GM18519 (cell line): ENCODE data around the gene RAB3B.

Source experiments
- ATAC-seq: cut with Tn5 transposase; IDR thresholded peaks from one replicate; pipeline ENCODE4 v1.9.1; 2021; ENCODE audit warnings: mild to moderate bottlenecking, moderate library complexity; ENCODE audit not compliant: unreplicated experiment, low FRiP score

The RAB3B gene

GRCh38 chr1:51958824-51959223 is 31.7 kb downstream of the RAB3B start:
- no peak for ATAC-seq

DNA sequence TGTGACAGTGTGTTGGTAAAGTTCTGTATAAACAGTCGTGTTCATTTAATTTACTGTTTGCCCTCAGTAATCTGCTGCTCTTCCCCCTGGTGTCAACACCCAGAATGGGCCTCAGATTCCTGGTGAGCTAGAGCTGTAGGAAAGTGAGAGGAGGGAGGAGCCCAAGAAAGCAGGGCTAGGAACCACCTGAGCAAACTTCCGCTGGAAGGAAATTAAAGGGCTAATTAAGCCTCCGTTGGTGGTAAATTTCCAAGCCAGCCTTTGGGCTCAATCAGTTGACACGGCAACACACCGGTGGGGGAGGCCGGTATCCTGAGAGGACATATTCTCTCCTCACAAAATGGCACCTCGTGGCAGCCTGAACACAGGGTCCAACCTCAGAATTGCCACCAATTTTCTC is 32.9 kb downstream of the RAB3B start:
- ATAC-seq: no peak

- no peak for ATAC-seq
Measured at GRCh38 chr1:51956528-51957509, 33.7 kb downstream of the RAB3B start.

DNA sequence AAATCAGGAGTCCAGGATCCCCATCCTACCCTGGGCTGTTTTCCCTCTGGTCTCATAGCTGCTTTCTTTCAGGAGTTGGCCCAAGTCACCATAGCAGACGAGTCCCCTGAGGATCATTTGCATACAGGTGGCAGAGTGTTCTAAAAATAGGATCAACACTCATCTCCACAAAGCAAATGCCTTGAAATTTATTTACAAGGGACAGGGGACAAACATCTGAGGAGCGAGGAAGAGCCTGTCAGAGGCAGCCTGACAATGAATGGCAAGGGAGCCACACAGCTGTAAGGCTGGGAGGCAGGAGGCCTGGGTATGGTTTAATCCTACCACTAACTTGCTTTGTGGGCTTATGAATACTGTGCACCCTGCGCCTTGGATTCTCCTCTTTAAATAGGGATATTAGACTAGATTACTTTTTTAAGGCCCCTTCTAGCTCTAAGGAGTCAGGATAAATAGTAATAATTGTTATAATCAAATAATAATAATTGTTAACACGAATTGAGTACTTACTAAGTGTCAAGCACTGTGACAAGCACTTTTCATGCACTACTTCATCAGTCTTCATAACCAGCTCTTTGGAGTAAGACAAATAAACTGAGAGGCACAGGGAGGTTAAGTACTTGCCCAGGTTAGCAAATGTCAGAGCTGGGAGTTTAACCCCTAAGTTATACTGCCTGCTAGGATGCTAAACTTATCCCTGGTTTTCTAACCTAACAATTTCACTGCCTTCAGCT is 34.5 kb downstream of the RAB3B start:
- no peak for ATAC-seq

DNA sequence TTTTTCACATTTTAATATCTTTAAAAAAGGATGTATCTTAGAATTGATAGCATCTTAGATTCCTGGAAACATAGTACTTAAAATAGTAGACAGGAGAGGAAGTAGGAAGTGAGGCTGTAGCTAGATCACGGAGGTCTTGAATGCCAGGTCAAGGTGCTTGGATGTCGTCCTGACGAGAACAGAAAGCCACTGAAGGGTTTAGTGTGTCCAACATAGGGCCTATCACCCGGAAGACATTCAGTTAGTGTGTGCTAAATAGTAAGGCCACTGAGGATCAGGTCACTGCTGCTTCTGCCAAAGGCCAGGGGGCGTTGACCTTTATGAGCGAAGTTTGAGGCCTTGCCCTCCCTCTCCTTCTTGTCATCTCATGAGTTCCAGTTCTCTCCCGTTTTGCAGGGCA is 35.7 kb downstream of the RAB3B start:
- no peak for ATAC-seq

- ATAC-seq: no peak
Measured at GRCh38 chr1:51953079-51953478, 37.4 kb downstream of the RAB3B start.

- no peak for ATAC-seq
Measured at GRCh38 chr1:51952638-51953037, 37.9 kb downstream of the RAB3B start.

DNA sequence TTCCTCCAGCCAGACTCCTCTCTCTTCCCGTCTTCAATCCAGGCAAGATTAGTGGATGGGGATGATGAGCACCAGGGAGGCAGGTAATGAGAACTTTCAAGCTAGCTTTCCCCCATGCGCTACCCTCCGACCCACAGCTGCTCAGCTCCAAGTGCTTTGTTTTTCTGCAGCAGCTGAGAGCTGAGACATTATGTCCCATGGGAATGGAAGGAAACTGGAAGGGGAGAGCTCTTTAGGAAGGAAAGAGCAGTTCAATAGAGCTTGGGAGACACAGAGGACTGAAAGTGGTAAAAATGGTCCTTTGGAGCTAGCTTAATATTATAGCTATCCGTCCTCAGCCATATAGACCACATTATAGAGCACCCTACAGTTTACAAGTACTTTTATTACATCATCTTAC is 39.8 kb downstream of the RAB3B start:
- no peak for ATAC-seq

DNA sequence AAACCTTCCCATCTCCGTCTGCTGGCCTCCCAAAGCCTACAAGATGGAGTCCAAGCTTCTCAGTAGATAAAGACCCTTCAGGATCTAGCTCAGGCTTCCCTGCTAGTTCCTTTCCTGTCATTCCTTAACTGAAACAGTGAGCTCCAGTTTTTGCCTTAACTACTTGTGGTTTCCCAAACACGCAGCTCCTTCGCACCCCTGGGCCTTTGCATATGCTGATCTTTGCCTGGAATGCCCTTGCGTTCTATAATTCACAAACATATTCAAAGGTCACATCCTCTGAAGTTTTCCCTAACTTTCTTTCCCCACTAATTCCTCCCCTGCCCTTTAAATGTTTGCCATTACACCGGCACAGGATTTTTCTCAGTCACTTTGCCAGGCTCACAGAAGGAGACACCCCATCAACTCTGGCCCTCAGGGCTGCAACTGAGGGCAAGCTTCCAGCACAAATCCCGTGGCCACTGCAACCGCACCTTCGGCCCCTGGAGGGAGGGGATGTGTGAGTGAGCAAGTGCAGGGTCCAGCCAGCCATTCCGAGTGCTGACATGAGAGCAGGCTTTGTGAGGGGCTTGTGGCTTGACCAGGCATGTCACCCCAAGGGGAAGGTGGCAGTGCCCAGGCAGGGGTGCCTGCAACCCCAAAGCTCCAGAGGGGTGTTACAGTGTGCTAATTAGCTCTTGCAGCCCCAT is 41.3 kb downstream of the RAB3B start:
- no peak for ATAC-seq

- ATAC-seq: no peak
Measured at GRCh38 chr1:51948491-51948915, 42.0 kb downstream of the RAB3B start.

GRCh38 chr1:51946300-51946699 is 44.2 kb downstream of the RAB3B start:
- ATAC-seq: no peak

- ATAC-seq: no peak
Measured at GRCh38 chr1:51945591-51945990, 44.9 kb downstream of the RAB3B start.

- ATAC-seq: no peak
Measured at GRCh38 chr1:51942281-51942680, 48.2 kb downstream of the RAB3B start.

- no peak for ATAC-seq
Measured at GRCh38 chr1:51941528-51941927, 49.0 kb downstream of the RAB3B start.

DNA sequence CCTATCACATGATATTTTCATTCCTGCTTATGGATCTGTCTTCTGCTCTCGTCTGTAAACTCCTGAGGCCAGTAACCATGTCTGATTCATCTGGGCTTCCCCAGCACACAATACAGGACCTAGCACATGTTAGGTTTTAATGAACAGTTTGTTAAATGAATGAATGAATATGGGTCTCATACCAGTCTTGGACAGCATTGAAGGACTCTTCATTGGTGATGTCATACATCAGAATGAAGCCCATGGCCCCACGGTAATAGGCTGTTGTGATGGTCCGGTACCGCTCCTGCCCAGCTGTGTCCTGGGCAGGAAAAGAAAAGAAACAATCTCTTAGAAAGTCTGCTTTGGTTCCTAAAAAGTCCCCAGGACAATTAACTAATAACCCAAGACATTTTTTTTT is 53.4 kb downstream of the RAB3B start:
- no peak for ATAC-seq

GRCh38 chr1:51936531-51936930 is 54.0 kb downstream of the RAB3B start:
- ATAC-seq: no peak

- ATAC-seq: no peak
Measured at GRCh38 chr1:51933344-51933743, 57.2 kb downstream of the RAB3B start.

DNA sequence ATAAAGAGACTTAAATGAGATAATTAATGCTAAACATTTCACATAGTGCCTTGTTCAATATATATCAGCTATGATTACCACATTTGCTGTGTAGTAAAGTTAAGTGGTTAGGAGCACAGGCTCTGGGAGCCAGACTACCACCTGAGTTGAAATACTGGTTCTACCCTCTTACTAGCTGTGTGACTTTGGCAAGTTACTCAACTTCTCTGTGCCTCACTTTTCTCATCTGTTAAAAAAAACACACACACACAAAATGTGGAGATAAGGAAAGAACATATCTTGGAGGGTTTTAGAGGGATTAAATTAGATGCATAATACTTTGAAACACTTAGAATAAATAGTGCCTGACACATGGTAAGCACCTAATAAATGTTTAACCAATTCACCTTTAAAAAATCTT is 60.2 kb downstream of the RAB3B start:
- ATAC-seq: no peak

DNA sequence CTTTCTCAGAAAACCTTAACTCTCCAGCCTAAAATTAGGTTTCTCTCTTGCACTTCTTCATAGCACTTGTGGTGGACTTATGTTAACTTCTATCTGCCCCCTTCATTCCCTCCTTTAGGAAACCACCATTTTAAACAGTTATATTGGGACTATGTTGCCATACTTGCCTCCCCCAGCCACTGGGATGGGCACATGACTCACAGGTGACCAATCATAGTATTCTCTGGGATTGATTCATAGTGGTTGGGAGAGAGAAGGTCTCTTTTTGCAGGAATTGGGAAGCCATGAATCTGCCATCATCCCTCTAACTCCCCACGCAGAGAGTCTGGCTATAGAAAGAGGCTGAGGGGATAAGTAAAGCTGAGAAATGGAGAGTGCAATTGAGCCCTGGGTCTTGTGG is 61.6 kb downstream of the RAB3B start:
- no peak for ATAC-seq

DNA sequence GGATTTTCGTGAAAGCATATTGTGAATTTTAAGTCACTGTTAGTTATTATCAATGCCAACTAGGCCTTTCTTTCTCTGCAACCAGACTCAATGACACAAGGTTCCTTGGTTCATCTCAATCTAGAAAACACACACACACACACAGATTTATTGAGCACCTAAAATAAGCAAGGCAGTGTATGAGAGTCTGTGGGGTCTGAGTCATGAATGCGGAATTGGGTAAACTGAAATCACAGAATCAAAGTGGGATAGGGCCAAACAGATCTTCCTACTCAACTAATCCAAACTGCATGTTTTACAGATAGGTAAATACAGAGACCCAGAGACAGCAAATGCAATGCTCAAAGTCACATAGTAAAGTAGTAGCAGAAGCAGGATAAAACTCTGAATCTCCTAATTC is 63.5 kb downstream of the RAB3B start:
- no peak for ATAC-seq

GRCh38 chr1:51926171-51926812 is 64.2 kb downstream of the RAB3B start:
- ATAC-seq: no peak
